NT2/D1 (cell line): ENCODE data around the gene PHF21B.

Source experiments
- SUZ12 ChIP-seq: IDR thresholded peaks from 2 replicates; pipeline ENCODE4 v1.6.1; 2011; ENCODE audit not compliant: insufficient read length, insufficient read depth; ENCODE audit errors: extremely low read depth
- YY1 ChIP-seq: IDR thresholded peaks from 2 replicates; pipeline ENCODE4 v1.6.1; 2011; ENCODE audit not compliant: insufficient read length, insufficient read depth
- ZNF274 ChIP-seq: IDR thresholded peaks from 2 replicates; pipeline ENCODE4 v1.6.1; 2011; ENCODE audit warnings: mild to moderate bottlenecking, low read depth, low read length

DNA sequence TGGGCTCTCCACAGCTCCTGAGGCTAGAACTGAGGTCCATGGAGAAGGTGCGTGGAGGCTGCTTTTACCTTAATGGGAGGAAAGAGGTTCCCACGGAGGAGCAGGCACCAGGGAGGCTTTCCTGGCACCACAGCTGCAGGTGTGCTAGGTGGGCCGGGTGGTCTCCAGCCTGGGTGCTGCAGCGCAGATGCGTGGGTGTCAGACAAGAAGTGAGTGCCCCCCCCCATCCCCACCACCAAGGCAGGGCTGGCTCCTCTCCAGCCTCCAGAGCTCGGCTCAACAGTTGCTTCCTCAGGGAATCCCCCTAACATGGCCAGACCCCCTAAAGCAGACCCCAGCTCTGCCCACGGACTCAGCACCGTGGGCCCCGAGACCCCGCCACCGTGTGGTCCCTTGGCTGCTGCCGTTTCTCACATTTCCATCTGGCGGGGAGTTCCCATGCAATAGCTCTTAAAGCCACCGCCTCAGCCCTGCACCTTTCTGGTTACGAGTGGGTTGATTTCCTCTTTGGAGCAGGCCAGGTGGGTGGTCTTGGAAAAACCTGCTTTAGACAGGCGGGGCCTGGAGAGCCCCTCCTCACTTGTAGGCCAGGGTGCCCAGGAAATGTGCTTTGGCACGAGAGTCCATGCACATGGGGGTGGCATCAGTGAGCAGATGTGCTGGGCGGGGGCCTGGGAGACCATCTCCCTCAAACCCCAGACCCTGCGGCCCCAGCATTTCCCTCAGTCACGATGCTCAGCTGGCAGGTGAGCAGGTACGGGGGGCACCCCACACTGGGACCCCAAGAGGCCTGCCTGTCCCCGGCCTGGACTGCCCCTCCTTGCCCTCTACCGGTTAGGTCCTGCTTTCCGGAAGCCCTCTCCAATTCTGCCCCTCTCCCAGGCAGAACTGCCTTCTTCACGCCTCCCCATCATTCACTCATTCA, 163.7 kb downstream of the PHF21B start:
- TF ChIP-seq YY1 (no peak), ZNF274 (no peak), SUZ12 (no peak)
